Measurements from ENCODE around the gene NISCH. TPM values are rescaled to one million over a fixed set of nuclear protein-coding genes. Genes with fewer than 3 reads are reported as not detected.

Gene NISCH
- polyA plus RNA-seq, 2 of the 4 experiments (the other 2 are of a cell fraction) = 17.3 to 18.2 TPM

DNA sequence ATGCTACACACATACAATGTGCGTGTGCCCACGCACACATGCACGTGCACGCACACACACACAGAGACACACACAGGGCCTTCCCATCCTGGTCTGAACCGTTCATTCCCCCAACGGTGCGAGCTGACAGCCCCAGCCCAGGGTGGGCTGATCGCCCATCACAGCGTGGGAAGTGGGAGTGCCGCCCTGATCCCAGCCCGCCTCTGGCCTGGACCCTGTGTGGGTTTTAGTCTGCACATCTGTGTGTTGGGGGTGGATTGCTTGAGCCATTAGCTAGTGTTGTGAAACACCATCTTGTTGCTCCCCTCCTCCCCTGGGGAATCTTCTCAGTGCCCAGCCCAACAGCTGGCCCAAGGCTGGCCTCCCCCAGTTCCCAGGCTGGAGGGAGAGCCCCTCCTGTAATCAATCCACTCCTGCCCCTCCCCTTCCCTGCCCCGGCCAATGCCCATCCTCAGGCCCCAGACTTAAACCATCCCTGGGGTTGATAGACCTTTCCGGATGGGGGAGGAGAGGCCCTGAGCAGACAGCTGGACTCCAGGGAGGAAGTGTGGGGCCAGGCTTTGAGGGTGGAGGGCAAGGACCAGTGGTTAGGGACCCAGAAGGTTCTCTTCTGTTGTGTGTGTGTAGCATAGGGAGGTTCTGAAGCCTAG is 18.8 kb upstream of the NISCH start:
- H3K4me1 ChIP-seq = no peaks in the 10 kb centered on the region
- ATAC-seq = no peak
- ChIA-PET CTCF (interaction anchor here (3.6 to 20.8 kb wide), 2 partner anchors 8 to 11 kb away, joined by 17 to 351 read pairs; partner anchors contain the start of genes SEMA3G and TNNC1), POLR2A (no interaction called here)
- no peak overlapping the region for H3K4me3 ChIP-seq
- H3K27ac ChIP-seq = no peak overlapping the region
- TF ChIP-seq ZNF302 (CRISPR knock-in tag; IDR thresholded peaks at IDR 0.05) (no peak), HOXB13 (CRISPR knock-in tag; IDR thresholded peaks at IDR 0.05; ENCODE audit: low read depth) (no peak), CEBPB (IDR thresholded peaks at IDR 0.05) (no peak), JUN (IDR thresholded peaks at IDR 0.05) (no peak), MYC (IDR thresholded peaks at IDR 0.05; ENCODE audit: borderline replicate concordance, low read length) (no peak), SMC3 (IDR thresholded peaks at IDR 0.05) (no peak), ZFP36 (IDR thresholded peaks at IDR 0.05; ENCODE audit: borderline replicate concordance, partially characterized antibody) (no peak), EP300 (IDR thresholded peaks at IDR 0.05) (no peak), SREBF2 (IDR thresholded peaks at IDR 0.05) (no peak), RNF2 (IDR thresholded peaks at IDR 0.05; ENCODE audit: borderline replicate concordance, low read depth) (no peak), FOXS1 (CRISPR knock-in tag; IDR thresholded peaks at IDR 0.05) (no peak), TP53 (CRISPR knock-in tag; IDR thresholded peaks at IDR 0.05) (no peak), CBX2 (IDR thresholded peaks at IDR 0.05; ENCODE audit: borderline replicate concordance, low read depth) (no peak), EHF (CRISPR knock-in tag; IDR thresholded peaks at IDR 0.05) (no peak), POLR2AphosphoS2 (conservative IDR thresholded peaks at IDR 0.05; ENCODE audit: low read length) (no peak)
- TF ChIP-seq, protein P1, sequence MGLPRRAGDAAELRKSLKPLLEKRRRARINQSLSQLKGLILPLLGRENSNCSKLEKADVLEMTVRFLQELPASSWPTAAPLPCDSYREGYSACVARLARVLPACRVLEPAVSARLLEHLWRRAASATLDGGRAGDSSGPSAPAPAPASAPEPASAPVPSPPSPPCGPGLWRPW (IDR thresholded peaks at IDR 0.05) = no peak
- TF ChIP-seq, protein P2, sequence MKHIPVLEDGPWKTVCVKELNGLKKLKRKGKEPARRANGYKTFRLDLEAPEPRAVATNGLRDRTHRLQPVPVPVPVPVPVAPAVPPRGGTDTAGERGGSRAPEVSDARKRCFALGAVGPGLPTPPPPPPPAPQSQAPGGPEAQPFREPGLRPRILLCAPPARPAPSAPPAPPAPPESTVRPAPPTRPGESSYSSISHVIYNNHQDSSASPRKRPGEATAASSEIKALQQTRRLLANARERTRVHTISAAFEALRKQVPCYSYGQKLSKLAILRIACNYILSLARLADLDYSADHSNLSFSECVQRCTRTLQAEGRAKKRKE (CRISPR knock-in tag; IDR thresholded peaks at IDR 0.05; ENCODE audit: low read depth) = no peak
- no peak for DNase-seq (ENCODE audit: low read depth in 1 of 2, low spot score in 1 of 2)
- H3K4me2 ChIP-seq = no peak overlapping the region
- H3K9me3 ChIP-seq = no peaks in the 10 kb centered on the region
- 88% methylated on average over 11 of the region's 13 CpGs for WGBS (ENCODE audit: missing lambda C conversion rate)
- no peak for FAIRE-seq

DNA sequence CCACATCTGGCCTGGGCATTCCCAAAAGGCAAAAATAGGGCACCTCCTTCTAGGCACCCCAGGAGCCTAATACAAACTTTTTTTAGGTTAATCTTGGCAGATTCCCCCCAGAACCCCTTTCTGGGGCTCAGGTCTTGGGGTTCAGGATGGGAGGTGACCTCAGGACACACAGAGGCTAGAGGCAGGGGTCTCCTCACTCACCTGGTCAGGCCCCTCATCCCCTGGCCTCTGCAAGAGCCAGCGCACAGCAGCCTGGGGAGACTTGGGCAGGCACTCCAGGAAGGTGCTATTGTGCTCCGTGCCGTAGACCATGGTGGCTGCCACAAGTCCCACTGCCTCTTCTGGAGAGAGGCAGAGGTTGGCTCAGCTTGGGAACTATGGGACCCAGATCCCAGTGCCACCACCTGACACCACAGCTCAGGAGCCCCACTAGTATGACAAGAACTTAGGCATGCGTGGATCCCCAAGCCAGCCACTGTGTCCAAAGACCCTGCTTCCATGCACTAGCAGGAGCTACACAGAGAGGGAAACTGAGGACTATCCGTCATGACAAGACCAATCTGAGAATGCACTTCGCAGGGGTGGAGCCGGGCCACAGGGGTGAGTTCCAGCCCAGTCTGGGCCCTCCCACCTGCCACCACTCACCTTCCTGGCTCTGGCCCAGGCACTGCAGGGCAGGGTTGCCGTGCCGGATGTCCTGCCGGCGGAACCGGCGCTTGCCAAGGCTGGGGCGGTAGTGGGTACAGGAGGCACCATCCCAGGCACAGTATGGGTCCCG is 17.9 kb upstream of the NISCH start:
- Histone ChIP-seq H3K9me3 (no peaks in the 10 kb centered on the region), H3K4me1 (no peaks in the 10 kb centered on the region), H3K4me2 (no peak overlapping the region), H3K27ac (no peak overlapping the region), H3K4me3 (no peak overlapping the region)
- 93% methylated on average over 3 of the region's 15 CpGs for WGBS (ENCODE audit: missing lambda C conversion rate)
- CTCF ChIA-PET = interaction anchor here (1.4 to 20.8 kb wide), 3 partner anchors 9 to 145 kb away, joined by 3 to 351 read pairs (median 17); partner anchors contain the start of genes SEMA3G and TNNC1
- FAIRE-seq (no peak), ATAC-seq (no peak), DNase-seq (ENCODE audit: low read depth in 1 of 2, low spot score in 1 of 2) (no peak)
- POLR2A ChIA-PET = interaction anchor here (0.5 kb wide), 1 partner anchor 27 kb away, joined by 3 read pairs; no protein-coding TSS in a partner anchor
- TF ChIP-seq SREBF2 (IDR thresholded peaks at IDR 0.05) (no peak), ZC3H11A (IDR thresholded peaks at IDR 0.05) (no peak), HEYL (CRISPR knock-in tag; IDR thresholded peaks at IDR 0.05) (no peak), EHF (CRISPR knock-in tag; IDR thresholded peaks at IDR 0.05) (no peak), EHMT2 (IDR thresholded peaks at IDR 0.05; ENCODE audit: low read depth) (no peak), TP53 (CRISPR knock-in tag; IDR thresholded peaks at IDR 0.05) (no peak), ZFP36 (IDR thresholded peaks at IDR 0.05; ENCODE audit: borderline replicate concordance, partially characterized antibody) (no peak), BHLHE40 (IDR thresholded peaks at IDR 0.05; ENCODE audit: low read depth, low read length) (no peak), EP300 (IDR thresholded peaks at IDR 0.05) (no peak), GATA3 (IDR thresholded peaks at IDR 0.05; ENCODE audit: borderline replicate concordance) (no peak), NPAS2 (CRISPR knock-in tag; IDR thresholded peaks at IDR 0.05; ENCODE audit: borderline replicate concordance) (no peak), RAD21 (conservative IDR thresholded peaks at IDR 0.05 in 1 of 2, IDR thresholded peaks at IDR 0.05 in 1 of 2) (no peak)
- TF ChIP-seq, protein P3, sequence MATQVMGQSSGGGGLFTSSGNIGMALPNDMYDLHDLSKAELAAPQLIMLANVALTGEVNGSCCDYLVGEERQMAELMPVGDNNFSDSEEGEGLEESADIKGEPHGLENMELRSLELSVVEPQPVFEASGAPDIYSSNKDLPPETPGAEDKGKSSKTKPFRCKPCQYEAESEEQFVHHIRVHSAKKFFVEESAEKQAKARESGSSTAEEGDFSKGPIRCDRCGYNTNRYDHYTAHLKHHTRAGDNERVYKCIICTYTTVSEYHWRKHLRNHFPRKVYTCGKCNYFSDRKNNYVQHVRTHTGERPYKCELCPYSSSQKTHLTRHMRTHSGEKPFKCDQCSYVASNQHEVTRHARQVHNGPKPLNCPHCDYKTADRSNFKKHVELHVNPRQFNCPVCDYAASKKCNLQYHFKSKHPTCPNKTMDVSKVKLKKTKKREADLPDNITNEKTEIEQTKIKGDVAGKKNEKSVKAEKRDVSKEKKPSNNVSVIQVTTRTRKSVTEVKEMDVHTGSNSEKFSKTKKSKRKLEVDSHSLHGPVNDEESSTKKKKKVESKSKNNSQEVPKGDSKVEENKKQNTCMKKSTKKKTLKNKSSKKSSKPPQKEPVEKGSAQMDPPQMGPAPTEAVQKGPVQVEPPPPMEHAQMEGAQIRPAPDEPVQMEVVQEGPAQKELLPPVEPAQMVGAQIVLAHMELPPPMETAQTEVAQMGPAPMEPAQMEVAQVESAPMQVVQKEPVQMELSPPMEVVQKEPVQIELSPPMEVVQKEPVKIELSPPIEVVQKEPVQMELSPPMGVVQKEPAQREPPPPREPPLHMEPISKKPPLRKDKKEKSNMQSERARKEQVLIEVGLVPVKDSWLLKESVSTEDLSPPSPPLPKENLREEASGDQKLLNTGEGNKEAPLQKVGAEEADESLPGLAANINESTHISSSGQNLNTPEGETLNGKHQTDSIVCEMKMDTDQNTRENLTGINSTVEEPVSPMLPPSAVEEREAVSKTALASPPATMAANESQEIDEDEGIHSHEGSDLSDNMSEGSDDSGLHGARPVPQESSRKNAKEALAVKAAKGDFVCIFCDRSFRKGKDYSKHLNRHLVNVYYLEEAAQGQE (IDR thresholded peaks at IDR 0.05) = no peak
